GM21737 (cell line): Measurements from ENCODE around the gene CDKAL1.

Experiments used
- ATAC-seq: cut with Tn5 transposase; IDR thresholded peaks from one replicate; pipeline ENCODE4 v1.9.1; 2021; ENCODE audit warnings: mild to moderate bottlenecking, moderate library complexity; ENCODE audit not compliant: unreplicated experiment

CDKAL1 gene

DNA sequence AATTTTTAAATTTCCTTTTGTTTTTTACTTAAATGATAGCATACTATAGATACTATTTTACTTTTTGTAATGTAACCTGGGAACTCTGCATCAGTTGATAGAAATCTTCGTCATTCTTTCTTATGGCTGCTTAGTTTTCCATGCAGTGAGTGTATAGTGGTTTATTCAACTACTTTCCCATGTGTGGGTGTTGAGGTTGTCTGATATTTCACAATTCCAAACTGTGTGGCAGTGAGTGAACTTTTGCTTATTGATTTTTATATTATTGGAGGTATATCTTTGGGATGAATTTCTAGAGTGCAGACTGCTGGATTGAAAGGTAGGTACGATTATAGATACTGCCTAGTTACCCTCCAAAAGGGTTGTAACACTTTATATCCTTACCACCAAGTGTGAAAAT lies 136.5 kb downstream of the CDKAL1 start:
- no peak for ATAC-seq

DNA sequence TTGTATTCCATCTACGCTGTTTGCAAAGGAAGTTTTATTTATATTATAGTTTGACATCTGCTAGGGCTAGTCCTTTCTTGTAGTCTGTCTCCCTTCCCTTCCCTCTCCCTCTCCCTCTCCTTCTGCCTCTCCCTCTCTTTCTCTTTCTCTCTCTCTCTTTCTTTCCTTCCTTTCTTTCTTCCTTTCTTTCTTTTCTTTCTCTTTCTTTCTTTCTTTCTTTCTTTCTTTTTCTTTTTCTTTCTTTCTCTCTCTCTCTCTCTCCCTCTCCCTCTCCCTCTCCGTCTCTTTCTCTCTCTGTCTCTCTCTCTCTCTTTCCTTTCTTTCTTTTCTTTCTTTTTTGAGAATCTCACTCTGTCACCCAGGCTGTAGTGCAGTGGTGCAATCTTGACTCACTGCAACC lies 137.8 kb downstream of the CDKAL1 start:
- ATAC-seq = no peak

GRCh38 chr6:20673458-20673857 lies 139.2 kb downstream of the CDKAL1 start:
- ATAC-seq = no peak

DNA sequence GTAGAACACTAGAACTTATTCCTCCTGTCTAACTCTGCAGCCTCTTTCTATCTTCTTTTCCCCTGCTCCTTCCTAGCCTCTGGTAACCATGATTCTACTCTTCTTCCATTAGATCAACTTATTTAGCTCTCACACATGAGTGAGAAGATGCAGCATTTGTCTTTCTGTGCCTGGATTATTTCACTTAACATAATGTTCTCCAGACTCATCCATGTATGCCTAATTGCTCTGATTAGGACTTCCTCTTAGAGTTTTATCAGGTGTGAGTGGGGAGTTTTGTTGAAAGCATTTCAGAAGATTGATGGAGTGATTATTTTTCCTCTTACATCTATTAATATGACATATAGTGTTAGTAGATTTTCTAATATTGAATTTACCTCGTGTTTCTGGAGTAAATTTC lies 140.4 kb downstream of the CDKAL1 start:
- ATAC-seq = no peak

DNA sequence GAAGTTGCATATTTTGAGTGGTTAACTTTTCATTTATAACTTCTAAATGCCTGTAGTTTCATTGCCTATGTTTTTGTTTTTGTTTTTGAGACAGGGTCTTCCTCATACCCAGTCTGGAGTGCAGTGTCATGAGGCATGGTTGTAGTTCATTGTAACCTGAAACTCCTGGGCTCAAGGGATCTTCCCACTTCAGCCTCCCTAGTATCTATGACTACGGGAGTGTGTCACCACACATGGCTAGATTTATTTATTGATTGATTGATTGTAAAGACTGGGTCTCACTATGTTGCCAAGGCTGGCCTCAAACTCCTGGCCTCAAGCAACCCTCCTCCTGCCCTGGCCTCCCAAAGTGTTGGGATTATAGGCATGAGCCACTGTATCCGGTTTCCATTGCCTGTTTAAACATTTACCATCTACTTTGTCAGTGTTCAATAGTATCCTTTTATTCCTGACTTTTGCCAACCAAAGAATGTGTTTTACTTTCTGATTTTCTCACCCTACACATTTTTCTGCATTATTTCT lies 144.6 kb downstream of the CDKAL1 start:
- no peak for ATAC-seq

DNA sequence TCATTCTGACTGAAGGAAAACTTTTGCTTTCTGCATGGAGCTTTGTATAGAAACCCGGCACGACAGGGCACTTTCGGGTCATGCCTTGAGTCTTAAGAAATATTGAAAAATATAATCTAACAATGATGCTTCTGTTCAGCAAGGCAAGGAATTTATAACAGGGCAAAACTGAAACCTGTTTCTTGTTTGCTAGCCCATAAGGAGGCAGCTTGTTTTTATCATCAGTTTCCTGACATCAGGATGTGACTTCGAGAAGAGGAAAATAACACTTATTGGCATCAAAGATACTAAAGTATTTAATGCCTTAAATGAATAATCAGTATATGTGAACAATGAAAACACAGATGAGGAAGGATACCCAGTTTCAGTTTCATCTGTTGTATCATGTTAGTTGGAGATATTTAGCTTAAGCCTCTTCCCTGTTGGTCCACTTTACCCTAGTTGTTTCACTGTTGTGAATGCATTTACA lies 146.5 kb downstream of the CDKAL1 start:
- ATAC-seq = no peak

- no peak for ATAC-seq
These were observed 147.0 kb downstream of the CDKAL1 start for GRCh38 chr6:20681243-20681684.

DNA sequence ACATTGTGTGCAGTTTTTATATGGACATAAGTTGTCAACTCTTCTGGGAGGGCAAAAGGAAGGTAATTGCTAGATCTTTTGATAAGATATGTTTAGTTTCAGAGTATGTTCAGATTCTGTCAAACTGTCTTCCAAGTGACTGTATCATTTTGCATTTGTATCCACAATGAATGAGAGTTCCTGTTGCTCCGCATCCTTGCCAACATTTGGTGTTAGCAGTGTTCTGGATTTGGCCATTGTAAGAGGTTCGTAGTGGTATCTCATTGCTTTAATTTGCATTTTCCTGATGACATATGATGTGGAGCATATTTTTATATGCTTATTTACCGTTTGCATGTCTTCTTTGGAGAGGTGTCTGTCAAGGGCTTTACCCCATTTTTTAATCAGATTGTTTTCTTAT lies 150.2 kb downstream of the CDKAL1 start:
- ATAC-seq = no peak

DNA sequence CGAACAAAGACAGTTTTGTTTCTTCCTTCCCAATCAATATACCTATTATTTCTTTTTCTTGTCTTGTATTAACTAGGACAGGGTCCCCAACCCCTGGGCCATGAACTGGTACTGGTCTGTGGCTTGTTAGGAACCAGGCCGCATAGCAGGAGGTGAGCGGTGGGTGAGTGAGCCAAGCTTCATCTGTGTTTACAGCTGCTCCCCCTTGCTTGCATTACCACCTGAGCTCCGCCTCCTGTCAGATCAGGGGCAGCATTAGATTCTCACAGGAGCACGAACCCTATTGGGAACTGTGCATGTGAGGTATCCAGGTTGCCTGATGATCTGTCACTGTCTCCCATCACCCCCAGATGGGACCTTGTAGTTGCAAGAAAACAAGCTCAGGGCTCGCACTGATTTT lies 151.9 kb downstream of the CDKAL1 start:
- no peak for ATAC-seq

DNA sequence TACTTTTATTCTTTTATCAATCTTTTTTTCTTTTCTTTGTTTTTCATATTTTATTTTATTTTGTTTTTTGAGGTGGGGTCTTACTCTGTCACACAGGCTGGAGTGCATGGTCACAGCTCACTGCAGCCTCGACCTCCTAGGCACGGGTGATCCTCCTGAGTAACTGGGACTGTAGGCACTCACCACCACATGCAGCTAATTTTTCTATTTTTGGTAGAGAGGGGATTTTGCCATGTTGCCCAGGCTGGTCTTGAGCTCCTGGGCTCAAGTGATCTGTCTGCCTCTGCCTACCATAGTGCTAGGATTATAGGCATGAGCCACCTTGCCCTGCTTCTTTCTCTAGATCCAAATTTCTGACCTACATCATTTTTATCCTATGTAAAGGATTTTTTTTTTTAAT lies 153.2 kb downstream of the CDKAL1 start:
- ATAC-seq = no peak

- peak; percentile 79 for ATAC-seq
These were observed 154.6 kb downstream of the CDKAL1 start for GRCh38 chr6:20688710-20689500.

- no peak for ATAC-seq
These were observed 156.9 kb downstream of the CDKAL1 start for GRCh38 chr6:20691185-20691584.

DNA sequence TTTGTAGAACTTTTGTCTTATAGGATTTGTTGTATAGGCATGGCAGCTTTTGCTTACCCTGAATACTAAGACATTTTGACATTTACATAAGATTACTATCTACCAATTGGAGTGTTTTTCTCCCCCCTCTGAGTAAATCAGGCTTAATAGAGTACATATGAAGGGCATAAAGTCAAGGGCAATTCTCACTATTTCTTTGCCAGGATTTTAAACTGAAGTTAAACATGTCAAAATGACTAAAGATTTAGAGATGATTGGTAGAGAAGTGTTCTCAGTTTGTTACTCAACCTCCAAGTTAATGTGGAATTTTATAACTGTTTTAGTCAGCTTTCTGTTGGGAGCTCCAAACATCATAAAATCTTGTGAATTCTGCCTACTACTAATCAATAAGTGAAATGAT lies 157.8 kb downstream of the CDKAL1 start:
- ATAC-seq = no peak

DNA sequence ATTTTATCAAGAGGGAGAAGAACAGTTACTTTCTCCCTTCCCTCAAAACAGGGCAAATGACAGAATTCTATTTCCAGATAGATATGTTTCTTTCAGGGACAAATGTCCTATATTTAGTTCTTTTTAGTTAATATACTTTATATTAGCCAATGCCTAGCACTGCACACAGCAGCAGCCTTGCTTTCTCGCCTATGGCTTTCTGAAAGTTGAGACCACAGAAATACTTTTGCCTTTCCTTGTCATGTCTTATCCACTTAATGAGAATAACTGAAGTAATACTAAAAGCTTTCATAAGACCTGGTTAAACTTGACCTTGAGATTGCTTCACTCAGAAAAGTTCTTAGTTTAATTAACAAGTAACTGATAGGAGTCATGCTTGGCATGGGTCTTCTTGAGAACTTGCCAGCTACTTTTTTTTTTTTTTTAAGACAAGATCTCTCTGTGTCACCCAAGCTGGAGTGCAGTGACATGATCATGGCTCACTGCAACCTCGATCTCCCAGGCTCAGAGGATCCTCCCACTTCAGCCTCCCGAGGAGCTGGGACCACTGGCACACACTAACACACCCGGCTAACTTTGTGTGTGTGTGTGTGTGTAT lies 159.3 kb downstream of the CDKAL1 start:
- ATAC-seq = no peak

DNA sequence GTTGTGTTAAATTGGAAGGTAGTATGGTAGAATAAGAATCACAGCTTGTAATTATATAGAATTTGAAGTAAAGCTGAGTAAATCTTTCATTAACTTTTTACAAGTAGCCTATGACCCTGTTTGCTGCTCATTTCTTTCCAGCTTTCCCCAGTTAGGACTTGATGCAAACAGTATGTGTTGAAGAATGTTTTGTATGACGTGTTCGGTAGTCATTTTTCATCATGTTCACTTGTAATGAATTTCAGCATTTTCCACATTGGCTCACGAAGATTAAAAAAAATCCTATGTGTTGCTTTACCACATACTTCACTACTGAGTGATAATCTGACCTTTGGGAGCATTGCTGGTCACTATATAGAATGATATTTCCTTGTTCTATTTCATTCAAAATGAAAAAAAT lies 162.4 kb downstream of the CDKAL1 start:
- ATAC-seq = no peak

- ATAC-seq = no peak
These were observed 164.4 kb downstream of the CDKAL1 start for GRCh38 chr6:20698675-20699074.

- ATAC-seq = no peak
These were observed 165.1 kb downstream of the CDKAL1 start for GRCh38 chr6:20699402-20699801.

DNA sequence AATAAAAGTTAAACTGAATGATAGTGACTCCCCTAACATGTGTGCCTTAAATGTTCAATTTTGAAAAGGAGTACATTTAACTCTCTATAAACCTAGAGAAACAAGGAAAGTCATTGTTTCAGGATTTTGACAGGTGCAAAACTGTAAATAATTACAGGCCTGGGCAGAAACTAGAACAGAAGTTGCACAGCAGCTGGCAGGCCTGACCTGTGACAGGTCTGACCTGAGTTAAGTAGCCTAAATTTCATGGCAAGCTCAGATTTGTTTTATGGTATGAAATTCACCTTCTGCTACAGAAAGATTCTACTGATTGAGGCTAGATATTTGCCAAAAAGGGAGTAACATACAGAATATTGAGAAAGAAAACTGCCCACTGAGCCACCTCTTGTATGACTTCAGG lies 166.1 kb downstream of the CDKAL1 start:
- ATAC-seq = no peak

- ATAC-seq = no peak
These were observed 168.1 kb downstream of the CDKAL1 start for GRCh38 chr6:20702366-20702765.

GRCh38 chr6:20703049-20703448 lies 168.8 kb downstream of the CDKAL1 start:
- no peak for ATAC-seq

DNA sequence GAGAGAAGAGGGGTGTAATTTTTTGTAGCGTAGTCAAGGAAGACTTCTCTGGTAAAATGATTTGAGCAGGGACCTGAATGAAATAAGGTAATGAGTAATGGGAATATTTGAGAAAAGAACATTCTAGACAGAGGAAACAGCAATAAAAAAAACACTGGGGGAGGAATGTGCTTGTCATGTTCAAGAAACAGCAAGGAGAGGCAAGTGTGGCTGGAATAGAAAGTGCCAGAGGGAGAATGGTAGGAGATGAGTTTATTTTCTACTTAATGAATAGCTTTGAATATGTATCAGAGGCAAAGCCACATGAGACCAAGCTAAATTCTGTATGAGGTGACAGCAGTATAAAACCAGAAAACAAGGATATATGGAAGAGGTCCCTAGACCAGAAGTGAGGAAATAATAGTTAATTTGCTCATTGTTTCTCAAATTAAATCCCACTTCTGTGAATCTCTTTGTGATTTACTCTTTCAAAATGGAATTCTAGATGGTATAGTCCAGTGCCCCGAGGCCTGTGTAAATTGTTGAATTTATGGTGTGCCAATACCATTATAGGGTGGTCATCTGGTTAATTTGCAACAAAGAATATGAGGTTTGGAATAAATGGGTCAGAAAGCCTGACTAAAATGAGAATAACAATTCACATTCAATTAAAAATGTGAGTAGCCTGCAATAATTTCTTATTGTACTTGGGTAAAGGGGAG lies 170.2 kb downstream of the CDKAL1 start:
- no peak for ATAC-seq

GRCh38 chr6:20705741-20706140 lies 171.5 kb downstream of the CDKAL1 start:
- no peak for ATAC-seq
